ENCODE measurements around the gene IFNA13. TPM values are rescaled to one million over a fixed set of nuclear protein-coding genes. Genes with fewer than 3 reads are reported as not detected.

IFNA13 gene
- total and polyA plus RNA-seq, 4 donors, result not detected

DNA sequence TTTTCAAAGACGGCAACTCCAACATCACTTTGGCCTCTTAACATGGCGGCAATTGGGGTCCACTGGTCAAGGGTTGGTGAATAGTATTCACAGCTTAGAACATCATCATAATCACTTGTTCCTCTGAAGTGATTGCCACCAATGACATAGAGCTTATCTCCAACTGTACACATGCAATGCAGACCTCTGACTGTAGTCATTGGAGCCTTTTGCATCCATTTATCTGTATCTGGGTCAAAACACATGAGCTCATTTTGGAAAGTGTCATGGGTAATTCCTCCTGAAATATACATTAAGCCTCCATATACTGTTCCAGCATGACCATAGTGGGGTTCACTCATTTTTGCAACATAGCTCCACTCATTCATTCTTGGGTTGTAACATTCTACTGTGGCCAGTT lies 34.6 kb downstream of the IFNA13 start:
- Histone ChIP-seq H3K4me1 (ENCODE audit: control insufficient read depth in 5 of 5, insufficient read depth in 5 of 5, low read length in 5 of 5) (peaks cover 4 to 30% (median 17%) of the 10 kb centered on the region in 5 donors), H3K4me3 (no peak overlapping the region), H3K9ac (ENCODE audit: insufficient read depth in 1 of 2, low read length in 2 of 2) (peak overlapping the region in 1 of 2 donors; percentile 8), H3K36me3 (ENCODE audit: control insufficient read depth in 4 of 4, insufficient read depth in 4 of 4, low read length in 4 of 4) (peaks cover 0 to 12% (median 5%) of the 10 kb centered on the region in 4 donors), H3K27me3 (ENCODE audit: control insufficient read depth in 3 of 3, insufficient read depth in 3 of 3, low read length in 2 of 3) (no peaks in the 10 kb centered on the region), H3K9me3 (ENCODE audit: control insufficient read depth in 4 of 4, insufficient read depth in 3 of 4, low read length in 3 of 4) (no peaks in the 10 kb centered on the region), H3K27ac (ENCODE audit: low read depth in 1 of 2, low read length in 1 of 2) (no peak overlapping the region)
- TF ChIP-seq, protein P1, sequence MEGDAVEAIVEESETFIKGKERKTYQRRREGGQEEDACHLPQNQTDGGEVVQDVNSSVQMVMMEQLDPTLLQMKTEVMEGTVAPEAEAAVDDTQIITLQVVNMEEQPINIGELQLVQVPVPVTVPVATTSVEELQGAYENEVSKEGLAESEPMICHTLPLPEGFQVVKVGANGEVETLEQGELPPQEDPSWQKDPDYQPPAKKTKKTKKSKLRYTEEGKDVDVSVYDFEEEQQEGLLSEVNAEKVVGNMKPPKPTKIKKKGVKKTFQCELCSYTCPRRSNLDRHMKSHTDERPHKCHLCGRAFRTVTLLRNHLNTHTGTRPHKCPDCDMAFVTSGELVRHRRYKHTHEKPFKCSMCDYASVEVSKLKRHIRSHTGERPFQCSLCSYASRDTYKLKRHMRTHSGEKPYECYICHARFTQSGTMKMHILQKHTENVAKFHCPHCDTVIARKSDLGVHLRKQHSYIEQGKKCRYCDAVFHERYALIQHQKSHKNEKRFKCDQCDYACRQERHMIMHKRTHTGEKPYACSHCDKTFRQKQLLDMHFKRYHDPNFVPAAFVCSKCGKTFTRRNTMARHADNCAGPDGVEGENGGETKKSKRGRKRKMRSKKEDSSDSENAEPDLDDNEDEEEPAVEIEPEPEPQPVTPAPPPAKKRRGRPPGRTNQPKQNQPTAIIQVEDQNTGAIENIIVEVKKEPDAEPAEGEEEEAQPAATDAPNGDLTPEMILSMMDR (IDR thresholded peaks at IDR 0.05; ENCODE audit: control extremely low read depth, extremely low read depth), result no peak
- no peak for ATAC-seq (ENCODE audit: insufficient read depth, low FRiP score)
- no peak for DNase-seq
- WGBS, 2 donors, result 96 to 100% methylated on average over 2 of the region's 2 CpGs

DNA sequence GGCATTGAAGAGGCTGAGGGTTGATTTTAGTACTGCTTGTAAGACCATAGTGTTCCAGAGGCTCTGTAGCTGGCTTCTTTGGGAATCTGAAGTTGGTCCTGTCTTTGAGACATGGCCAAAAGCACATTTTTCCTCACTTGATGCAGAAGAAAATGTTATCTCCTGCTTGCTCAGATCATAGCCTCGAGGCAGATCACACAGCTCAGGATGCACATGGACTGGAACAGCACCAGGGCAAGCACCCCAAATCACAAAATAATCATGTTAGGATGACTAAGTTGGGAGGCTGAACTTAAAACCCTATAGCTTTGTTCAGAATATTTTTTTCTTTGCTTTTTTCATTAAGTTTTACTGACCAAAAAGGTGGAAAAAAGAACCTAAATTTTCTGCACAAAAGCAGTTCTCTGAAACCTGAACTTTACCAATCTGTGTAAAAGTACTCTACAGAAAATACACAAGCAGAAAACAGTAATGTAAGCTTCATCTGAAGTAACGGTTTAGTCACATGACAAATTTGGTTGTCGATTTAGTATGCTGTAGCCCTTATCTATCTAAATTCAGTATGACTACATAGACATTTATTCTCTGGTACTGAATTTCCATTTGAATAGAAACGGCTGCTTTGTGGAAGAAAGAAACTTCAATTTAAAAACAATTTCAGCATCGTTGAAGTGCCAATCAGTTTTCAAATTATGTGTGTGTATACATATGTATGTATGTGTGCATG lies 36.0 kb downstream of the IFNA13 start:
- peaks cover 0 to 12% (median 5%) of the 10 kb centered on the region in 4 donors for H3K36me3 ChIP-seq (ENCODE audit: control insufficient read depth in 4 of 4, insufficient read depth in 4 of 4, low read length in 4 of 4)
- H3K4me1 ChIP-seq (ENCODE audit: control insufficient read depth in 5 of 5, insufficient read depth in 5 of 5, low read length in 5 of 5), result peaks cover 4 to 30% (median 17%) of the 10 kb centered on the region in 5 donors
- TF ChIP-seq, protein P1 (IDR thresholded peaks at IDR 0.05; ENCODE audit: control extremely low read depth, extremely low read depth), result no peak
- no peak overlapping the region for H3K9ac ChIP-seq (ENCODE audit: insufficient read depth in 1 of 2, low read length in 2 of 2)
- H3K27ac ChIP-seq (ENCODE audit: low read depth in 1 of 2, low read length in 1 of 2), result no peak overlapping the region
- WGBS, 2 donors, result 59 to 65% methylated on average over 5 of the region's 5 CpGs
- no peaks in the 10 kb centered on the region for H3K9me3 ChIP-seq (ENCODE audit: control insufficient read depth in 4 of 4, insufficient read depth in 3 of 4, low read length in 3 of 4)
- ATAC-seq (ENCODE audit: insufficient read depth, low FRiP score) (no peak), DNase-seq (no peak)
- H3K4me3 ChIP-seq, result no peak overlapping the region
- no peaks in the 10 kb centered on the region for H3K27me3 ChIP-seq (ENCODE audit: control insufficient read depth in 3 of 3, insufficient read depth in 3 of 3, low read length in 2 of 3)

DNA sequence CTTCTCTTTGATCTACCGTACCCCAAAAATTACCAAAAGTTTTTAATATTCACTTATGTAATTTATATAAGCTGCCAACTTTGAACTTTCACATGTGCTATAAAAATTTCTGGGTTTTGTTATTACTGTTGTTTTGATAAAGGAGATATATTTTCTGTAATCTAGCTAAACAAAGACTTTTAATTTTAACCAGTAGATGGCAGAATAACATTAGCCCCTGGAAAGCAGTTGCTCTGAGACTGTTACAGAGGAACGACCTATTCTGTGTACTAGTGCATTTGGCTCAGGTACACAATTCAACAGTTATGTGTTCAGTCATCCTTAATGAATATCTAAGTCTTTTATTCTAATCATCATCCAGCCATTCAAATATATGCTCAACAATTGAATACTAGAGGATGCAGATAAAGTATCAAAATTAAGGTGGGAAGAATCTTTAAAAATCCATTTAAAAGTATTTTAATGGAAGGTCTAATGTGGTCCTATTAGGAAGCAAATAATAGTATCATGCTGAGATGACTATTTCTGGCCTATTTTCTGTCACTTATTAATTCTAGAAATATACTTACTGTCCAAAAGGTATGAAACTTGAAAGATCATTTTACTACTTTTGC lies 41.2 kb downstream of the IFNA13 start:
- H3K4me1 ChIP-seq (ENCODE audit: control insufficient read depth in 5 of 5, insufficient read depth in 5 of 5, low read length in 5 of 5), result peaks cover 0 to 9% (median 2%) of the 10 kb centered on the region in 5 donors
- no peak overlapping the region for H3K4me3 ChIP-seq
- no peak overlapping the region for H3K27ac ChIP-seq (ENCODE audit: low read depth in 1 of 2, low read length in 1 of 2)
- 42 to 45% methylated on average over 2 of the region's 2 CpGs for WGBS, 2 donors
- no peaks in the 10 kb centered on the region for H3K27me3 ChIP-seq (ENCODE audit: control insufficient read depth in 3 of 3, insufficient read depth in 3 of 3, low read length in 2 of 3)
- TF ChIP-seq, protein P1 (IDR thresholded peaks at IDR 0.05; ENCODE audit: control extremely low read depth, extremely low read depth), result peak; percentile 53
- H3K9ac ChIP-seq (ENCODE audit: insufficient read depth in 1 of 2, low read length in 2 of 2), result no peak overlapping the region
- ATAC-seq (ENCODE audit: insufficient read depth, low FRiP score) (peak; percentile 53), DNase-seq (peak in 2 of 3 donors; percentile 56 to 64)
- peaks cover 5 to 13% (median 12%) of the 10 kb centered on the region in 4 donors for H3K36me3 ChIP-seq (ENCODE audit: control insufficient read depth in 4 of 4, insufficient read depth in 4 of 4, low read length in 4 of 4)
- H3K9me3 ChIP-seq (ENCODE audit: control insufficient read depth in 4 of 4, insufficient read depth in 3 of 4, low read length in 3 of 4), result no peaks in the 10 kb centered on the region

Data from lung (tissue), 12 donors.